Stimulated activated CD4-positive, alpha-beta T cell treated with anti-CD3 and anti-CD28 coated beads, Interleukin-15, amount 100 ng/mL, for 48 hours (primary cell): ENCODE results near the gene ZGPAT.
"Not testable (repeated sequence)": the region's sequence is repeated elsewhere in the genome, so short reads cannot be mapped to it uniquely, and the experiment has no call there.

Experiments used
- DNase-seq, 2 donors: peaks; one replicate each; pipeline ENCODE4 v3.0.0-alpha.2; 2020; ENCODE audit warnings: low read depth in 2 of 2

The ZGPAT gene

DNA sequence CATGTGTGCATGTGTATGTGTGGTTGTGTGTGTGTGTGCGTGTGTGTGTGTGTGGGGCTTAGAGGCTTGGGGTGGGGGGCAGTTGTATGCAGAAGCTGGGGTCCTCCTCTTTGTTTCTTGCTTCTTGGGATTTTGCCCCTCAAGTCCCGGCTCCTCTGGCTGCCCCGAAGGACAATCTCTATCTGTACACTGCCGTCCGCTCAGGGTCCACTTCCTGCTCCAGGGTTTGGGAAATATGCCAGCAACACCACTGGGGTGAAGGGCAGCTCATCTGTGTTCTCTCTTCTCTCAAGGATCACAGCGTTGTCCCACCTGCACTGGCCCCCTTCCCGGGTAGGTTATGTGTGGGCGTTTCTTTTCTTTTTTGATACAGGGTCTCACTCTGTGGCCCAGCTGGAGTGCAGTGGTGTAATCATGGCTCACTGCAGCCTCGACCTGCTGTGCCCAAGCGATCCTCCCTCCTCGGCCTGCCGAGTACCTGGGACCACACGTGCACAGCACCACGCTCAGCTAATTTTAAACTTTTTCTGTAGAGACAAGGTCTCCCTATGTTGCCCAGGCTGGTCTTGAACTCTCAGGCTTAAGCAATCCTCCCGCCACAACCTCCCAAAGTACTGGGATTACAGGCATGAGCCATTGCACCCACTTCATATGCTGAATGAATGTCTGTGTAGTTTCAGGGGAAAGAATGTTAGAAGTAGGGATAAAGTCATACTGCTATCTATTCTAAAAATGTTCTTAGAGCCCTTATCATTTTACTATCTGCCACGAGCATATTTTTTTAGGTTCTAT is 57.4 kb downstream of the ZGPAT start:
- no peak for DNase-seq

DNA sequence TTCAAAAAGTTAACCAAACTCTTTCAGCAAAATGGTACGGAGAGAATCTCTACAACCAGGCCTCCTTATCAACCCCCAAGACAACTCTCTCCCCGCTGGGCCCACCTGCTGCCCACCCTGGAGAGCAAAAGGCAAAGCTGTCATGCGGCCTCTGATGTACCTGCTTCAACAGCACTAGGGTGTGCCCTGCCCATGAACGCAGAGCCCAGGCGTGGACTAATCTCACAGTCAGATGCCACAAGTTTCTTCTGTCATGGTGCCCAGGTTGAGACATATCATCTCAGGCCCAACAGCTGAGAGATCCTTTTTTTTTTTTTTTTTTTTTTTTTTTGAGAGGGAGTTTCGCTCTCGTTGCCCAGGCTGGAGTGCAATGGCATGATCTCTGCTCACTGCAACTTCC is 58.1 kb downstream of the ZGPAT start:
- no peak for DNase-seq

DNA sequence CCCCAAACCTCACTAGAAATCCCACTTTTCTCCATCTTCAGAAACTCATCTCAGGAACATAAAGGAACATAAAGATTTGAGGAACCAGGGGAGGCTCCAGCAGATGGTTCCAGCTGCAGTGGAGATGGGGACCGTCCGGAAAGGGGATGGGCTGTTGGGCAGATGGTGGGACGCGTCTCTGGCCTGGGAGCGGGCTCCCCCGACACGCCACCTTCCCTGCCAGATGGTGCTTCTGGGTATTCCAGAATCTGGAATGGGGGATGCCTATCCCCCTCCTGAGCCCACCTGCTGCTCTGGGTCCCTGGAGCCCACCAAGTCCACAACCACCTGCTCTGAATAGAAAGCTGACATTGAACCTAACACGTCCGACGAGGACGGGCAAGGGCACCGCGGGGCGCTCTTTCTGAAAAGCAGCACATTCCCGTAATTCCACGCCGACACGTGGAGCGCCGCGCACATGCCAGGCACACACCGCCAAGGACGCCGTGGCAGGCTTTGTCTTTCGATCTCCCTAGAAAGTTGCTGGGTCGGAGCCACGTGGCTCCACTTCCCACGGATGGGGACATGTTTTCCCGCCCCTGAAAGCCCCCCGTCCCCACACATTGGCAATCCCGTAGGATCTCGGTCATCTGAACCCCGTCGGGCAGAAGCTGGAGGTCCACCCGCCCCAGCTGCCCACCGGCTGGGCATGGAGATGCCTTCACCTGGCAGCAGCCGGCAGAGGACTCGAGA is 59.0 kb downstream of the ZGPAT start:
- DNase-seq, result no peak

DNA sequence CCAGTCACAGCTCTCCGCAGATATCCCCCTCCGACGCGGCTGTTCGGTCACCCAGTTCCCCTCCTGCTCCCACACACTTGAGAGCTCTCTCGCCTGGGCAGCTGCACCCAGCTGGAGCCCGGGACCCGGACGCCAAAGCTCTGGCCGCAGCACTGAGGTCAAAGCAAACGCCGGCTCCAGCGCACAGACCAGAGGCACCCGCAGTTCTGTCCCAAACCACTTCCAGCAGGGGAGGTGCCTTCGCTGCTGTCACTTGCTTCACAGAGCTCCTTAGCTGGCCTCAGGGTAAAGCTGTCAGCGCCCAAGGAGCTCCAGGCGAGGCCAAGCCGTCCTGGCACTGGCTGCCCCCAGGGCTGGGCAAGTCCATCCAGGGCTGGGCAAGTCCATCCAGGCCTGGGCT is 59.6 kb downstream of the ZGPAT start:
- DNase-seq, result no peak

DNA sequence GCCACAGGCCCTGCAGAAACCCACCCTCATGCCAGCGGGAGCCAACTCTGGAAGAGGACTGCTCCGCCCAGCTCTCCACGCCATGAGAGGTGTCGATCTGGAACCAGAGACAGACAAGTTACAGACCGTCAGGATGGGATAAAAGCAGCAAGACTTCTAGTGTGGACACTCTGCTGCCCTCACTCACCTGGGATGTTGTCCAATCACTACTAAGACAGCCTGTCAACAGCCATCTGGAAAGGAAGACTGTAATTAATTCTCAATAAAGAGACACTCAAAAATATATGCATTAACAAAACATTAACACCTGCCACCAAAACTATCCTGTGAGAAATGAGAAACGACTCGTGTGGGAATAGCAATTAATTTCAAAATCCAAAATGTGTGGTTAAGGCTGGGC is 60.0 kb downstream of the ZGPAT start:
- DNase-seq, result no peak

DNA sequence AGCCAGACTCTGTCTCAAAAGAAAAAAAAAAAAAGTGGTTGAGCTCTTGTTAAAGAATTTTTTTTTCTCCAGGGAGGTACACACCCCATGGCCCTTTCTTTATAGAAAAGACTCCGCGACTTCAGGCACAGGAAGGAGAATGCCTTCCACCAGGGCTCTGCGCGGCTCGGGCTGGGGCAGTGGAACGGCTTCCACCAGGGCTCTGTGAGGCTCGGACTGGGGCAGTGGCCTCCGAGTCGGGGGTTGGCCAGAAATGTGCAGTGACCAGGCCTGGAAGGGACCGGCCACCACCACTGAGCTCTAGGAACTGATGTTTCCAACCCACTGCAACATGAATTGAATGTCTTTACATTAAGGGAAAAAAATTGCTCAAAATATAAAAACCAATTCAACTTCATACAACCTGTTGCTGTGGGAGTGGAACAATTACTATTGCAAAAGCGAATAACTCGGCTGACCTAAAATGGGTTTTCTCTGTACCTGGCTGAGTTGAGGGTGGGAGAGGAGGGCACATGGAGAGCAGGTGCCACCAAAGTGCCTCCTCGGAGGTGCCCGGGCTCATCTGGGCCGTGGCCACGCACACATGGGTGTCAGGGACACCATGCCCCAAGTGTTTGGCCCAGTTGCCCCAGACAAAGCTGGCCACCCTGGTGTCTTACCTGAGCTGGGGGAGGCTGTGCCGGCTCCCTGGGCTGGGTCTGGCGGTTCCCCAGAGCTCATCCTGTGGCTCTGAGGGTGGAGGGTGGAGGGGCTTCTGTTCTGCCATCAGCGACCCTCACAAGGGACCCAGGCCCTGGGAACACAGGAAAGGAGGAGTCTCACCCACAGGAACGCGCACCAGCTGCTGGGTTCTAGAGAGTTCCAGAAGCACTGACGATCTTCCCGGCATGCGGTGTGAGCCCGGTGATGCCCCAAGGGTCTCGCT is 61.0 kb downstream of the ZGPAT start:
- no peak for DNase-seq

DNA sequence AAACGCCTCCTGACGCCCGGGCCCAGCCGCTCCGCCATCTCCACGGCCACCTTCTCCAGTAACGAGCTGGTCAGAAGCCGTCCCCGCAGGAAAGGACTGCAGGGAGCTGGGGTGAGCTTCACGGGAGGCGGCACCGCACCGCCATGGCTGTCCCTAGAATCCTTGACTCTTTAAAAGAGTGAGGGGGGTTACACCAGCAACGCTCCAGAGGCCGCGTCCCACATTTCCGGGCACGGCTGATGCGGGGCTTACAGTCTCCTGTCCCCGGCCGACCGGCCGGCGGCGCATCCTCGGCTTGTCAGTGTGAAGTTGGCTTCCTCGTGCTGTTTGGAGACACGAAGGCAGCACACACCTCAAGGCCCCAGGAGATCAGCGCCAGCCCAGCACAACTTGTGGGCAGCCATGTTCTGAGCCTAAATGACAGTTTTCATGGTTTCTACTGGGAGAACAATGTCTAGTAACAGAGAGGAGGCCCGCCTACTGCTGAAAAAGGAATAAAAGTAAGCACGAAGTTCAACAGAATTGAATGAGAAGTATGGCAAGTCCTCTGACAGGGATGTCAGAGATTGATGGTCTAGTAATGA is 62.1 kb downstream of the ZGPAT start:
- DNase-seq, result no peak

DNA sequence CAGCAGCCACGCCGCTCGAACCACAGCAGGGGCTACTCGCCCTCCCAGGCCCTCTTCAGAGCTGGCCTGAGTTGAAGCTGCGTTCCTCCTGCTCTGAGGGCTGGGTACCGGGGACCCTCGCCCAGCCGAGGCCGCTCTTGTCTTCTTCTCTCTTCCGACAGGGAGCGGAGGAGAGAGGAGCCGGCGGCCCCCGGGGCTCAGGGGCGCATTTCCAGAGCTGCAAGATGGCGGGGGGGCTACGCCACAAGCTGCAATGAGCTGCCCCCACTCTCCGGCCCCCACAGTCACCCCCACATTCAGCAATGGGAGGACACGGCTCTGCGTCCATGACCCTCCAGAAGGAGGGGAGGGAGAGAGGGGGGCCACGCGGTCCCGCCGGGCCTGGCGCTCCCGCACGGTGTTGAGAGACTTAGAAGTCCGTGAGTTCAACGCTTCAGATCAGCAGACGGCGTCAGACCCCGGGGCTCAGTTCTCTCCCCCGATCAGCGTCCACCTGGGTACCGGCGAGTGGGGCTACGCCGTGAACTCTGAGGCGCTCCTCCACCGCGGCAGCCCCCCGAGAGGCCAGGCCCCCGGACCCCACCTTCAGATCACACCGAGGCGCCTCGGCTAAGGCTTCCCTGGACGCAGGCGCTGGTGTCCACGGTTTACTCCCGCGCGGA is 63.3 kb downstream of the ZGPAT start:
- DNase-seq, result no peak

DNA sequence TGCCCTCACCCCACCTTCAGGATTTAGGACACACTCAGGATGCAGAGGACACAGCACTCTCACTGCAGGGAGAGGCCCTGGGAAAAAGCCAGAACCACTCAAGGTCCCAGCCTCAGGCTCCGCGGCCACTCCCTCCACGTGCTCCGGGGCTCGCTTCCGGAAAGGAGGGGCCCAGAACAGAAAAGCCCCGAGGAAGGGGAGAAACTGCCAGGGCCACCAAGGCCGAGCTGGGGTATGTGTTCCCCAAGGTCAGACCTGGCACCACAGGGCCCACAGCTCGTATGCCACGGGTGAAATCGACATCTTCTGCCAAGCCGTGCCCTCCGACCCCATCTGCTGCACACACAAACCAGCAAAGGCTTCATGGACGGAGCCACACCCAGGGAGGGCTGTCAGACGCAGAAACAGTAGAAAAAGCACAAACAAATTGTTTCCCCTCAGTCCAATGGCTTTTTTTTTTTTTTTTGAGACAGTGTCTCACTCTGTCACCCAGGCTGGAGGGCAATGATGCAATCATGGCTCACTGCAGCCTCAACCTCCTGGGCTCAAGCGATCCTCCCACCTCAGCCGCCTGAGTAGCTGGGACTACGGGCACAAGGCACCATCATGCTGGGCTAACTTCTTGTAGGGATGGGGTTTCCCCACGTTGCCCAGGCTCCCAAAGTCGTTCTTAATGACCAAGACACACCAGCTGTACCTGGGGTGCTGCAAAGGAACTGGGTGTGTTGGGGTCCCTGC is 65.1 kb downstream of the ZGPAT start:
- DNase-seq, result no peak

DNA sequence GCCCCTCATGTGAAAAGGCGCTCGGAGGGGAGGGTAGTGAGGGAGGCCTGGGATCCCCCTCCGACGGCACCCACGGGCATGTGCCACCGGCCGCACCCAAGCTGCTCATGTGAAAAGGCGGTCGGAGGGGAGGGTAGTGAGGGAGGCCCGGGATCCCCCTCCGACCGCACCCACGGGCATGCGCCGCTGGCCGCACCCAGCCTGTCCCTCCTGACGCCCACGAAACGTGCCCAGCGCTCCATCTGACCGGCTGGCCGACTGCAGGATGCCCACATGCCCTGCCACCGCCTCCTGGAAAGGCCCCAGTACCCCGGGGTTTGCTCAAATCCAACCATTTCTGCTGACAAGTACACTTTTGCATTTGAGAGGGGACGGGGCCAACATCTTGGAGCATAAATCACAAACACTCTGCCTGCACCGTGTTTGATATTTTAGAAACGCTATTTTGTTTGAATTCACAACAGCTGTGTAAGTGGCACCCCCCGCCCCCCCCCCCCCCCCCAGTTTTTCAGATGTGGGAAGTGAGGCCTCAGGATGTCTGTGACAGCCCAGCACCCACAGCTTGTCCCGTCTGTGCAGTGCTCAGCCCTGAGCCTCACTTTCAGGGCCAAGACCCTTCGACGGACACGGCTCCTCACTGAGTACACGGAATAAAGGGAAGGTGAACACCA is 65.9 kb downstream of the ZGPAT start:
- DNase-seq, result no peak

DNA sequence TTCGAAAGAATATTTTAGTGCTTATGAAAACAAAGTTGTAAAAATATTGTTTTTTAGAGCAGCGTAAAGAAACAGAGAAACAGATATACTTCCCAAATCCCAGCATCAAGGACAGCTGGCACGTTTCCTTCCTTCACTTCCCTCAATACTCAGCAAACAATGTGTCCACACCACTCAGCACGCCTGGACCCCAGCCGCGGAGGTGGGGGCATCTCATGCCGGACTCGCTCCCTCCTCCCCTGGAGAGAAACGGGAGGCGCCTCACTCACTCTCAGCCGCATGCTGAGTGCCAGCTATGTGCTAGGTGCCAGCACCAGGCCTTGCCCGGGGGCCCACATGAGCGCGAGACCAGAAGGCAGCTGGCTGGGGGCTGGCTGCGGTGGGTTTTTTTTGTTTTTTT is 66.5 kb downstream of the ZGPAT start:
- DNase-seq, result no peak

DNA sequence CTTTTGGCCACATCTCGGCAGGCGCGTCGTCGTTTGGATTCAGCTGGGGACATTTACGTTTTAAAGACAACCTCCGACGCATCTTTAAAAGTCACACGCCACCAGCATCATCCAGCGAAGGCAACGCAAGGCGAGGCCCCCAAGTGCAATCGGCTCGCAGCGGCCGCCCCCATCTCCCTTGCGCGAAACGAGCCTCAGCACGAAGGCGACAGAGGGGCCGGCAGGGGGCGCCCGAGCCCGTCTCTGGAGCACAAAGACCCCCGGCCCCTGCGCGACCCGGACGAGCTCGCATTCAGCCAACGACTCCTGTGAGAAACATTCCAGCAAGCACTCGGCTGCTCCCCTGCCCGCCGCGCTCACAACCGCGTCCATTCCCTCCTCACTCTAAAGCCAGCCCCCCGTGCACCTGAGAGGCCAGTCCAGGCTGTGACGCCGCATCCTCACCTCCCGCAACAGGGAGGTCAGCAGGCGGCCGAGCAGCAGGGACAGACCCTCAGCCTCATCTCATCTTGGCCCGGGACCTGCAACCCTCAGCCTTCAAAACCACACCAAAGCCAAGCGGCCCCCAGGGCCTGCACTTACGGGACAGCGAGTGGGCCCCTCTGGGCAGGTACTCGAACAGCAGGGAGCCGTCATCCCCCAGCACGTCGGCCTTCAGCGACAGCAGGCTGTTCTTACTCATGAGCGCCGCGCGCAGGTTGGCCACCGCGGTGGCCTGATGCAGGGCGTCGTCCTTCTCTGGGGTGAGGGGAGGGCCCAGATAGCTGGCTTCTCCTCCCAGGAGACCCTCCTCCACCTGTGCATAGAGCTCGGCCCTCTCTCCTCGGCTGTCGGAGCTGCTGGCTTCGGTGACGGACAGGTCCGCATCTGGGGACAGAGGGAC is 67.5 kb downstream of the ZGPAT start:
- no peak for DNase-seq

DNA sequence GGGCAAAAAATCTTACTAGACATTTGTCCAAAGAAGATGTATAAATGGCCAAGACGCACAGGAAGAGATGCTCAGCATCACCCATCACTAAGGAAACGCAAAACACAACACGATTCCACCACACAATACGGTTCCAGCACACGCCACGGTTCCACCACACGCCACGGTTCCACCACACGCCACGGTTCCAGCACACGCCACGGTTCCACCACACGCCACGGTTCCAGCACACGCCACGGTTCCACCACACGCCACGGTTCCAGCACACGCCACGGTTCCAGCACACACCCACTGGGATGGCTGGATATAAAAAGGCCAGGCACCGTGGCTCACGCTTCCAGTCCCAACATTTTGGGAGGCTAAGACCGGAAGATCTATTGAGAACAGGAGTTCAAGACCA is 69.0 kb downstream of the ZGPAT start:
- DNase-seq, result not testable (repeated sequence)

DNA sequence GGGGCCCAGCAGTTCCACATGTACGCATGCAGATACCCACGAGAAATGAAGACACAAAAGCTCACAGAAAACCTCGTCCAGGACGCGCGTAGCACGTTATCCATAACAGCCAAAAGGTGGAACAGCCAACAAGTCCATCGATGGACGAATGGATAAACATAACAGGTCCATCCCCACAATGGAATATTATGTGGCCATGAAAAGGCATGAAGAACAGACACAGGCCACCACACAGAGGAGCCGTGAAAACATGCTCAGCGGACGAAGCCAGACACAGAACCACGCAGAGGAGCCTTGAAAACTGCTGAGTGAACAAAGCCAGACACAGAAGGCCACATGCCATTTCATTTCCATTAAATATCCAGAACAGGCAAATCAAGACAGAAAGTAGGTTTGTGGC is 69.8 kb downstream of the ZGPAT start:
- no peak for DNase-seq

DNA sequence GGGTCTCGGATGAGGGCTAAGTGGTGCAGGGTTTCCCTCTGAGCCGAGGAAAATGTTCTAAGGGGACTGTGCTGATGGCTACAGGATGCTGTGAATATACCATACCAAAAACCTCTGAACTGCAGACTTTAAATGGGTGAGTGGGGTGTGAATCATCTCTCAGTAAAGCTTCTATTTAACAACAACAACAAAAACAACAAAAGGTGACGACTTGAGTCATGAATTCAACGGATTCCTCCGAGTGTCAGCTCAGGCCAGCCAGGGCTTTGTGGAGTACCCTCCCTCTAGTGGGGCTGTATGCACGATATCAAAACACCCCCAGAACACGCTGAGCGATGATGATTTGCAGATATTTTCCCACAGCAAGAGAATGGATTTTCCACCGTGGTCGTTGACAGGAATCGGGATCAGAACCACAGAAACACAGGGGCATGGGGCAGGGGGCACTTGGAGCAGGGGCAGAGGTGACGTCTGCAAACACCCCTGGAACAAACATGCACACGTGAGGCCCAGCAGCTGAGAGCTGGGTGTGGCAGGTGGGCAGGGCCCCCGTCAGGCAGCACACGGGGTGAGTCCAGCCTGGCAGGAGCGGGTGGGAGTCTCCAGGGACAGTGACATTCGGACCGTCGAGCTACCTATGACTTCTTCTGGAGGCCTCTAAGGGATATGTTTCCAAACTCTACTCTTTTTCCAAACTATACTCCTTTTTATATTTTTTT is 70.4 kb downstream of the ZGPAT start:
- DNase-seq, result no peak

DNA sequence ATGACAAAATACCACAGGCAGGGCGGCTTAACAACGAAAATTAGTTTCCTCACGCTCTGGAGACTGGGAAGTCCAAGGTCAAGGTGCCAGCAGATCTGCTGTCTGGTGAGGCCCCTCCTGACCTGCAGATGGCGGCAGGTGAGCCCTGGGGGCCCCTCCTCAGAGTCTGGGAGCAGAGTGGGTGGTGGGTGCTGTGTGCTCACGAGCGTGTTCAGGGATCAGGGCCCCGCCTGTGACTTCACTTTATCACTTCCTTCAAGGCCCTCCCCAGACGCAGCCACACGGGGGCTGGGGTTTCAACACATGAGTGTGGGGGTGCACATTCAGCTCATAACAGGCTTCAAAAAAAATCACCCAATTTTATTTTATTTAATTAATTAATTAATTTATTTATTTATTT is 71.0 kb downstream of the ZGPAT start:
- no peak for DNase-seq

DNA sequence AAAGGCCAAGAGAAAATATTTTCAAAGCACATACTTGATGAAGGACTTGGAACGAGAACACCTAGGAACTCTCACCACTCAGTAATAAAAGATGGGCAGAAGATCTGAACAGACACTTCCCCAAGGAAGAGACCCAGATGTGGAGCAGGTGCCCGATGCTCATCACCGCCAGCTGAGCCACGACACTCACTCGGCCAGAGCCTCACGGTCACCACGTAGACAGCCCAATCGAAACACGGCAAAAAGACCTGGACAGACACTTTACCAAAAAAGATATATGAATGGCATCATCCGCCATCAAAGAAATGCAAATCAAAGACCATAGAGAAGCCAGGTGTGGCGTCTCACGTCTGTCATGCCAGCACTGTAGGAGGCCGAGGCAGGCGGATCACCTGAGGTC is 73.3 kb downstream of the ZGPAT start:
- DNase-seq, result no peak

DNA sequence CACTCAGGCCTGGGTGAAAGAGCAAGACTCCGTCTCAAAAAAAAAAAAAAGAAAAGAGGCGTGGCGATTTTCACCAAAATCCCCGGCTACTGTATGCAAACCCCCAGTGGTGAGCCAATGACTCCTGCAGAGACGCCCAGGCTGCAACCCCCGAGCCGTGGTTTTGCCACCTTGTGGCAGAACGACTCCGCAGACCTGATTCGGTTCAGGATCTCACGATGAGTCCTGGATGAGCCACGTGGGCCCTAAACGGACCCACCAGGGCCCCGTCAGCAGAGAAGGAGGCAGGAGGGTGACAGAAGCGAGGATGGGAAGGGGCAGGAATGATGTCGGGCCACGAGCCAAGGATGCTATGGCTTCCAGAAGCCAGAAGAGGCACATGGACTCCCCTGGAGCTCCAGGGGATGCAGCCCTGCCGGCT is 74.2 kb downstream of the ZGPAT start:
- DNase-seq, result peak in 1 of 2 donors; percentile 49
